OCI-LY1 (cell line): ENCODE results near the gene LSP1.

Experiments used
- H2AFZ ChIP-seq: fragments of 200-600 bp; sonication (generic), shearing (Covaris generic); 2 replicates; pipeline ENCODE4 v1.6.0; 2014; ENCODE audit warnings: antibody characterized with exemption, mild to moderate bottlenecking, low read length
- H3F3A ChIP-seq: fragments of 200-600 bp; sonication (generic), shearing (Covaris generic); 2 replicates; pipeline ENCODE4 v1.6.0; 2014; ENCODE audit warnings: mild to moderate bottlenecking, antibody characterized with exemption, low read length, moderate library complexity; ENCODE audit not compliant: insufficient read depth
- H3K27ac ChIP-seq: fragments of 200-600 bp; sonication (generic); 2 replicates; pipeline ENCODE4 v1.5.1; 2014; ENCODE audit warnings: low read length, mixed run types, mild to moderate bottlenecking, low read depth; ENCODE audit not compliant: poor library complexity, severe bottlenecking
- H3K27me3 ChIP-seq: fragments of 200-600 bp; sonication (generic); 2 replicates; pipeline ENCODE4 v1.6.0; 2014; ENCODE audit warnings: antibody characterized with exemption, mild to moderate bottlenecking, low read length, moderate library complexity; ENCODE audit not compliant: insufficient read depth
- H3K36me3 ChIP-seq: fragments of 200-600 bp; sonication (generic); 2 replicates; pipeline ENCODE4 v1.6.1; 2014; ENCODE audit warnings: mild to moderate bottlenecking, antibody characterized with exemption, low read length, moderate library complexity, mixed read lengths; ENCODE audit not compliant: insufficient read depth
- H3K4me1 ChIP-seq: fragments of 200-600 bp; sonication (generic); 2 replicates; pipeline ENCODE4 v1.5.1; 2014; ENCODE audit warnings: mild to moderate bottlenecking, low read length, moderate library complexity; ENCODE audit not compliant: insufficient read depth, severe bottlenecking
- H3K4me2 ChIP-seq: fragments of 200-600 bp; sonication (generic), shearing (Covaris generic); 2 replicates; pipeline ENCODE4 v1.6.1; 2014; ENCODE audit warnings: low read length
- H3K4me3 ChIP-seq: fragments of 200-600 bp; sonication (generic); 2 replicates; pipeline ENCODE4 v1.5.1; 2014; ENCODE audit warnings: low read length, low read depth, mild to moderate bottlenecking, mixed read lengths; ENCODE audit not compliant: poor library complexity, severe bottlenecking
- H3K79me2 ChIP-seq: fragments of 200-600 bp; shearing (Covaris generic); 2 replicates; pipeline ENCODE4 v1.6.1; 2016; ENCODE audit warnings: mixed run types, low read length, mixed read lengths; ENCODE audit not compliant: insufficient read depth
- H3K9ac ChIP-seq: fragments of 200-600 bp; sonication (generic), shearing (Covaris generic); 2 replicates; pipeline ENCODE4 v1.6.1; 2014; ENCODE audit warnings: mild to moderate bottlenecking, low read length, mixed read lengths
- H3K9me2 ChIP-seq: fragments of 200-600 bp; sonication (generic), shearing (Covaris generic); 2 replicates; pipeline ENCODE4 v1.6.1; 2014; ENCODE audit warnings: low read depth, mild to moderate bottlenecking, low read length, mixed read lengths
- H3K9me3 ChIP-seq: fragments of 200-600 bp; shearing (Covaris generic); 2 replicates; pipeline ENCODE4 v1.6.1; 2014; ENCODE audit warnings: low read length, mixed read lengths
- H4K20me1 ChIP-seq: fragments of 200-600 bp; sonication (generic), shearing (Covaris generic); 2 replicates; pipeline ENCODE4 v1.6.0; 2016; ENCODE audit warnings: mild to moderate bottlenecking, low read length; ENCODE audit not compliant: insufficient read depth
- CTCF ChIP-seq: fragments of 200-600 bp; sonication (generic), shearing (Covaris generic); IDR thresholded peaks from 2 replicates; pipeline ENCODE4 v1.5.1; 2017; ENCODE audit warnings: mild to moderate bottlenecking, antibody characterized with exemption, low read length, moderate library complexity, mixed read lengths
- EZH2 ChIP-seq: fragments of 200-600 bp; sonication (generic), shearing (Covaris generic); IDR thresholded peaks from 2 replicates; pipeline ENCODE4 v1.8.0; 2017; ENCODE audit warnings: borderline replicate concordance, mixed run types, mild to moderate bottlenecking, antibody characterized with exemption, low read length, moderate library complexity, mixed read lengths

Gene LSP1

GRCh38 chr11:1921574-1922141 lies 68.8 kb downstream of the LSP1 start:
- Histone ChIP-seq H3K27me3 (peaks cover 9% of the 10 kb centered on the region; the same call in 1 of the 2 replicates), H3K9ac (no peak overlapping the region), H2AFZ (no peak overlapping the region), H4K20me1 (no peaks in the 10 kb centered on the region), H3K79me2 (no peaks in the 10 kb centered on the region), H3K4me1 (no peaks in the 10 kb centered on the region), H3K27ac (no peak overlapping the region), H3K4me3 (no peak overlapping the region), H3K4me2 (no peak overlapping the region), H3K36me3 (no peaks in the 10 kb centered on the region), H3K9me3 (no peaks in the 10 kb centered on the region), H3K9me2 (no peaks in the 10 kb centered on the region), H3F3A (no peaks in the 10 kb centered on the region)
- TF ChIP-seq CTCF (no peak), EZH2 (no peak)

GRCh38 chr11:1922481-1923081 lies 69.7 kb downstream of the LSP1 start:
- Histone ChIP-seq H3K27me3 (peaks cover 9% of the 10 kb centered on the region; the same call in 1 of the 2 replicates), H3K36me3 (no peaks in the 10 kb centered on the region), H3K9ac (no peak overlapping the region)

GRCh38 chr11:1923201-1923956 lies 70.5 kb downstream of the LSP1 start:
- no peaks in the 10 kb centered on the region for H3K4me1 ChIP-seq
- H3K9ac ChIP-seq = no peak overlapping the region
- H3K9me3 ChIP-seq = no peaks in the 10 kb centered on the region
- H3K36me3 ChIP-seq = no peaks in the 10 kb centered on the region
- H3F3A ChIP-seq = no peaks in the 10 kb centered on the region
- no peaks in the 10 kb centered on the region for H3K79me2 ChIP-seq
- H3K4me2 ChIP-seq = no peak overlapping the region
- H3K9me2 ChIP-seq = no peaks in the 10 kb centered on the region
- no peak overlapping the region for H2AFZ ChIP-seq
- no peak overlapping the region for H3K4me3 ChIP-seq
- H3K27ac ChIP-seq = no peak overlapping the region
- H4K20me1 ChIP-seq = no peaks in the 10 kb centered on the region
- H3K27me3 ChIP-seq = peaks cover 9% of the 10 kb centered on the region; the same call in 1 of the 2 replicates
- TF ChIP-seq EZH2 = no peak

More at GRCh38 chr11:1922481-1923081, 69.7 kb downstream of the LSP1 start:
- H3K9me2 ChIP-seq = no peaks in the 10 kb centered on the region
- H4K20me1 ChIP-seq = no peaks in the 10 kb centered on the region
- H2AFZ ChIP-seq = no peak overlapping the region
- H3K9me3 ChIP-seq = no peaks in the 10 kb centered on the region
- no peak overlapping the region for H3K4me3 ChIP-seq
- TF ChIP-seq EZH2 (no peak), CTCF (no peak)
- no peaks in the 10 kb centered on the region for H3F3A ChIP-seq
- no peak overlapping the region for H3K4me2 ChIP-seq
- no peaks in the 10 kb centered on the region for H3K4me1 ChIP-seq
- no peaks in the 10 kb centered on the region for H3K79me2 ChIP-seq
- H3K27ac ChIP-seq = no peak overlapping the region
